ENCODE results near the gene NT5C.

- TF ChIP-seq EP300 (IDR thresholded peaks at IDR 0.05; ENCODE audit: low read depth) (no peak), CTCF (IDR thresholded peaks at IDR 0.05) (no peak)
Measured at GRCh38 chr17:75103601-75104554, 27.7 kb downstream of the NT5C start.

Data from transverse colon (tissue), 3 donors.